HG02798 (cell line): ENCODE data around the gene ACVR1C.
"Not testable (repeated sequence)": the region's sequence is repeated elsewhere in the genome, so short reads cannot be mapped to it uniquely, and the experiment has no call there.

Experiments
- ATAC-seq: cut with Tn5 transposase; IDR thresholded peaks from one replicate; pipeline ENCODE4 v1.9.1; 2021; ENCODE audit warnings: mild to moderate bottlenecking; ENCODE audit not compliant: unreplicated experiment, poor library complexity

Gene ACVR1C

GRCh38 chr2:157587576-157587975 is 41.1 kb downstream of the ACVR1C start:
- ATAC-seq = no peak

GRCh38 chr2:157574165-157574564 is 54.5 kb downstream of the ACVR1C start:
- no peak for ATAC-seq

- ATAC-seq = no peak
Measured at GRCh38 chr2:157572725-157573124, 55.9 kb downstream of the ACVR1C start.

- ATAC-seq = not testable (repeated sequence)
Measured at GRCh38 chr2:157566623-157567022, 62.0 kb downstream of the ACVR1C start.

GRCh38 chr2:157566113-157566512 is 62.6 kb downstream of the ACVR1C start:
- ATAC-seq = not testable (repeated sequence)

- ATAC-seq = no peak
Measured at GRCh38 chr2:157565550-157565949, 63.1 kb downstream of the ACVR1C start.

- ATAC-seq = no peak
Measured at GRCh38 chr2:157559890-157560289, 68.8 kb downstream of the ACVR1C start.

- no peak for ATAC-seq
Measured at GRCh38 chr2:157559461-157559860, 69.2 kb downstream of the ACVR1C start.

- no peak for ATAC-seq
Measured at GRCh38 chr2:157559061-157559460, 69.6 kb downstream of the ACVR1C start.

- no peak for ATAC-seq
Measured at GRCh38 chr2:157557770-157558169, 70.9 kb downstream of the ACVR1C start.

GRCh38 chr2:157540102-157540501 is 88.6 kb downstream of the ACVR1C start:
- ATAC-seq = no peak

- ATAC-seq = no peak
Measured at GRCh38 chr2:157538064-157538463, 90.6 kb downstream of the ACVR1C start.

GRCh38 chr2:157536815-157537214 is 91.8 kb downstream of the ACVR1C start:
- ATAC-seq = no peak

- no peak for ATAC-seq
Measured at GRCh38 chr2:157528963-157529751, 99.5 kb downstream of the ACVR1C start.

GRCh38 chr2:157526070-157526469 is 102.6 kb downstream of the ACVR1C start:
- no peak for ATAC-seq

GRCh38 chr2:157523270-157524247 is 105.1 kb downstream of the ACVR1C start:
- ATAC-seq = no peak

- ATAC-seq = not testable (repeated sequence)
Measured at GRCh38 chr2:157514966-157515365, 113.7 kb downstream of the ACVR1C start.

- no peak for ATAC-seq
Measured at GRCh38 chr2:157509744-157510143, 118.9 kb downstream of the ACVR1C start.

GRCh38 chr2:157508676-157509075 is 120.0 kb downstream of the ACVR1C start:
- no peak for ATAC-seq

- no peak for ATAC-seq
Measured at GRCh38 chr2:157506586-157506985, 122.1 kb downstream of the ACVR1C start.

- ATAC-seq = no peak
Measured at GRCh38 chr2:157504623-157505022, 124.0 kb downstream of the ACVR1C start.
